ENCODE measurements around the gene USP49.
"Not testable (repeated sequence)": the region's sequence is repeated elsewhere in the genome, so short reads cannot be mapped to it uniquely, and the experiment has no call there.

Gene USP49

GRCh38 chr6:41871691-41872090 lies 23.5 kb downstream of the USP49 start:
- DNase-seq, result no peak

DNA sequence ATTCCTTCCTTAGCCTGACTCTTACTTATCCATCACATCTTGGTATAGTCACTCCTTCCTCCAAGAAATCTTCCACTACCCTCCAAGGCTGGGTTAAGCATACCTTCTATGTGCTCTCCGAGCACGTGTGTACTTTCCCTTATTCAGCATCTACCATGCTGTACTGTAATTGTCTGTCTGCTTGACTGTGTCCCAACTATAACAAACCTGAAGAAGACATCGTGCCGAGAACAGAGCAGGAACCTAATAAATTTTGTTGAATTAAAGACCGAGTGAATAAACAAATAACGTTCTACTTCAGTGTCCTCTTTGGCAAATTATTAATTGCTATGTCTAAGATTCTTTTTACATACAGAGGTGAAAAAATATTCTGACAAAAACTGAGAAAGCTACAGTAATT lies 35.8 kb downstream of the USP49 start:
- no peak for DNase-seq

- DNase-seq, result no peak
Observed at GRCh38 chr6:41858703-41859102, 36.5 kb downstream of the USP49 start.

- DNase-seq, result no peak
Observed at GRCh38 chr6:41850861-41851260, 44.3 kb downstream of the USP49 start.

DNA sequence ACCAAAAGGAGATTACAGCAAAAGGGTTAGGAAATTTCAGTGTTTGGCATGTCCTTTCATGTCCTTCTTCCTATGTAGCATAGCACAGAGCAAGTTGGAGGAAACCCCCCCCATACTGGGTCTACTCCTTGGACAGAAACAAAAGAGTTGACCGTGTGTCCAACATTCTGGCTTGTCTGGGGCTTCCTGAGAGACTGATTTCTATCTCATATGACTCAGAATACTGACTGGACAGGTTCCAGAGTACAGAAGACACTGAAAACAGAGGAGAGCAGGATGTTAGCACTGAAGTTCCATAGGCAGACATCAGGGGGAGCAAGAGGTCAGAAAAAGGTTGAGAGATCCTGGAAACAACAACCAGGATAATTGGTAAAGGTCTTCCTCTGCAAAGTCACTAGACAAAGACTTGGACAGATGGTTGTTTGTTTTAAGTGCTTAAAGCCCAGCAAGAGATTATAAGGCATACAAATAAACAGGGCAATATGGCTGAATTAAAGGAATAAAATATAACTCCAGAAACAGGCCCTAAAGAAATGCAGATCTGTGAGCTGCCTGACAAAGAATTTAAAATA lies 48.4 kb downstream of the USP49 start:
- DNase-seq, result peak; percentile 34

DNA sequence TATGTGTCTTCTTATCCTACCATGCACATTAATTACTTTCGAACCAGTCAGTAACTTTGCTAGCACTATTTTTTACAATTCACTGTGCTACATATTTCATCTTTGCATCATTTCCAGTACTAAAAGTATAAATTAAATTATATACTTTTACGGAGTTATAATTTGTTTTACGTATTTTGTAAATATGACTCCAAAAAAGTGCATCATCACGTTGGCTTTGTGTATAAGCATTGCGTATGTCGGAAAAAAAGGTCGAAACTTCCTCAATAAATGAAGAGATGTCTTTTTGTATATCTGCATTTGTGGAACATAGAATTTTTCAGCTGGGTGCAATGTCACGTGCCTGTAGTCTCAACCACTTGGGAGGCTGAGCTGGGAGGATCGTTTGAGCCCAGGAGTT lies 52.0 kb downstream of the USP49 start:
- DNase-seq, result no peak

GRCh38 chr6:41840326-41840725 lies 54.8 kb downstream of the USP49 start:
- no peak for DNase-seq

- DNase-seq, result no peak
Observed at GRCh38 chr6:41836660-41837052, 58.5 kb downstream of the USP49 start.

- DNase-seq, result no peak
Observed at GRCh38 chr6:41836022-41836659, 59.0 kb downstream of the USP49 start.

DNA sequence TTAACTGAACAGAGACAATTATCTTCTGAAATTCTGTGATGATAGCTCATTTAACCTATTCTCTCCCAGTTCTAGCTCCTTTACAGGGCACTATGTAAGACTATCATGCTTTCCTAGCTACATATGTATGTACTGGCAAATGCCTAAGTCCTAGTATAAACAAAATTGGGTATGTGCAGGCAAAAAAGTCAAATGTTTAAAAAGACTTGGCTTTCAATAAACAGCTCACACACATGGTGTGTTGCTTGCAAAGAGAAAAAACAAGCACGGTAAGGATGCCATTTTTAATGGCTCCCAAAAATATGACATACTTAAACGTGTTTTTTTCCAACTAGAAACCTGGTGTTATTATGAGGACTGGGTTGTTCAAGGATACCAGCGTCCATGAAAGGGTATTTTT lies 62.9 kb downstream of the USP49 start:
- no peak for DNase-seq

DNA sequence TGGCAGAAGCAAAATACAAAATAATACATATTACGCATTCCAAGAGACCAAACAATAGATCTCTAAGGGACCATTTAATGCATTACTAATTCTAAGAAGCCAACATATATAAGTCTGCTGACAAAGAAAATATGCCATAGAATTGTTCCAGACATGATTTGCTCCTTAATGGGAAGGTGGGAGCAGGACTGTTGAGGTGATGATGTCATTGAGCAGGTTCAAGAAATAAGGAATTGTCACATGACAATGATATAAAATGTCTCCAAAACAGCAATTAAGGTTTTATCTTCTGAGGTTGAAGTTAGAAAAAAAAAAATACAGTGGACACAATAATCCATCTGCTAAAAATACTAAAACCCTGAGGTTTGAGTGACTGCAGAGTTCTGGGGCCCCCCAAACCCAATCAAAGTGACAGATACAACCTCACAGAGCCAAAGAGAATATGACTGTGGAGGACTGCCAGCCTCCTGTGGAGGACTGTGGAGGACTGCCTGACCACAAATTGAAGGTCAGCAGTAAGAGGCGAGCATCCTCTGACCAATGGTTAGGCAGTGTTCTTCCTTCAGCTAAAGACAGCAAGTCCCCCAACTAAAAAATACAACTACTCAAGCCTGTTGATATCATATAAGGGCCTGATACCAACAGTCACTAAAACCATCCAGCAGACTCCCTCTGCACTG lies 68.7 kb downstream of the USP49 start:
- DNase-seq, result no peak

DNA sequence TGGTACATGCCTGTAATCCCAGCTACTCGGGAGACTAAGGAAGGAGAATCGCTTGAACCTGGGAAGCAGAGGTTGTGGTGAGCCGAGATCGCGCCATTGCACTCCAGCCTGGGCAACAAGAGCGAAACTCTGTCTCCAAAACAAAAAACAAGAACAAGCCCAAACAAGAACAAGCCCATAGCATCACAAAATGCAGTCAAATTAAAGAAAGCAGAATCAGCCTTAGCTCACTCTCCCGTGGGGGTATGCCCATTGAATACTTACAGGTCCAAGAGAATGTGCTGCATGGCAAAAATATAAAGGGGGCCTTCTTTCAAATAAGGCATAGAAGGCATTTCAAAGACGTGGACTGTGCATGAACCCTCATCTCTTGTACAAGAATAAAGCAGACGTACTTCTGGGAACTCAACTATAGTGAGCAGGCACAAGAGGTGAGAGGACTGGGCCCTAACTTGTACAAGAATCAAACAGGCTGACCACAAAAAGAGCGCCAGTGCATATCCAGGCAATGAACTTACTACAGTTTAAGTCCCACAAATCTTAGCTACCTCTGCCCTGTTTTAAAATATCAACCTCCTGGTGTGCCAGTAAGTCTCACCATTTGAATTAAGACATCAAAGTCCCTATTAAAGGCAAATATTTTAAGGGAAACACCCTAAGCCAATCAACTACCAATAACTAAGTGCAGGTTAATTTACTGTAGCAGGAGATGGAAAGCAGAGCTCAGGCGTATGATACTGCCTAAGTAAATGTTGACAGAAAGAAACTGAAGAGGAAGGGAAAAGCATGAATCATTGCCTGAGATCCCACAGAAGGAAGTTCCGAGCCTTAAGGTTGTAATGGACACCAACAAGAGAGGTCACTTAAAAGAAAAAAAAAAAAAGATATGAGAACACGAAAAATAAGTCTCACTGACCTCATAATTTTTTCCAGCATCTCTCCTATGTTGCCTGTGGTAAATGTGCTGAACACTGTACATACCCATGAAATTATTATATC lies 70.3 kb downstream of the USP49 start:
- DNase-seq, result no peak

DNA sequence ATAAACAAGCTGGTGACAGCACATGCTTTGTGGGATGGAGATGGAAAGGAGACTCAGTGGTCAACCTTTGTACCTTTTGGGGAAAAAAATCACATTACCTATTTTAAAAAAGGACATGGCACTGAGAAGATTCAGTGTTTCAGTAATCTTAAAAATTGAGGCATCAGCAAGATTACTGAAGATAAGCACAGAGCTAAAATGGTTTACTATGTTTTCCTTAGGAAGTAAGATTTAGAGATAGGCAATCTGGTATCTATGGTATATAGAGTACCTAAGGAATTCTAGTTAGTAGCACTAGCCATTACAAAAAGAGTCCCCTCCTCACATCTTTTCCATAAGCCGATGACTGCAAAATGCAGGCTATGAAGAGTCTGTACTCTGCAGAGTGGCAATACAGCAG lies 72.0 kb downstream of the USP49 start:
- DNase-seq, result no peak

GRCh38 chr6:41822021-41822420 lies 73.2 kb downstream of the USP49 start:
- no peak for DNase-seq

DNA sequence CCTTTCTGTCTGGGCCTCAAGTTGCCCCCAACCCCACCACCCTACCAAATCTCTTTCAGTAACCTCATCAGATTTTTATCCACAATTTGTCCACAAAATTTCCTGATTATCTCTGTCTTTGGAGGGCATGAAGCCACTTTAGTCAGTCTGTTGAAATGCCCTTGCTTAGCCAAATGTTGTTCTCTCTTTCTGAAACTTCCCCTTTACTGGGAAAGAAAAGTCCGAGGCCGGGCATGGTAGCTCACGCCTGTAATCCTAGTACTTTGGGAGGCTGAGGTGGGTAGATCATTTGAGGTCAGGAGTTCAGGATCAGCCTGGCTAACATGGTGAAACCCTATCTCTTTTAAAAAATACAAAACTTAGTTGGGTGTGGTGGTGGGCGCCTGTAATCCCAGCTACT lies 73.9 kb downstream of the USP49 start:
- no peak for DNase-seq

GRCh38 chr6:41818271-41819054 lies 76.7 kb downstream of the USP49 start:
- DNase-seq, result no peak

DNA sequence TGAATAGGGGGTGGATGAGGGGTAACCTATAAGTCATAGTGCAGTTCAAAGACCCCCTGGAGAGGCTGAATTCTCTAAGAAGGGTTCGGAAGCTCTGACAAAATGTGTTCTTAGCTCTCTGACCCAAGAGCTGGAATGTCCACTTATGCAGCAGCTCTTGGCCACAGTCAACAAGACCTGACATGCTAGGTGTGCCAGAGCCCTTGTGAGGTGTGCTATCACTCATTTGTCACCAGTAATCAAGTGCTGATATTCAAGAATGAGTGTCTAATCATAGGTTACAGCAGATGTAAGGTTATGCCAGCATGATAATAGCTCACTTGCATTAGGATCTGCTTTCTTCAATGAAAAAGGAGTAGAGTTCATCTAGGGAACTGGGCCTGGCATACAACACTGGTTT lies 79.6 kb downstream of the USP49 start:
- no peak for DNase-seq

GRCh38 chr6:41814629-41815028 lies 80.5 kb downstream of the USP49 start:
- DNase-seq, result no peak

DNA sequence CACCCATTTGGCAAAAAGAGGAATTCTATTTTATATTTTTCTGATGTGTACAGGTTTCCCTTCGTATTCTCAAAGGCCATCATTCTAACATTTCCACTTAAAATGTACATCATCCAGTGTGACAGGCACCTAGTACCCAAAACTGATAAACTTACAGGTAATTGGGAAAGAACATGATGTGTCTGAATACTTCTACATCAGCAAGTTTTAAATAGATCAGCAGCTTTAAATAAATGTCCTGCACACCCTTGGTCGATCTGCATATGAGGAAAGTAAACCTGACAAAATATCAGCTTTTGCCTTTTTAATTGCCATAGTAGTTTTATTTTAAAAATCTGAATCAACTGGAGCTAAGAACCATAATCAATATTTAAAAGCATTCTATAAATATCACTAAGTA lies 81.2 kb downstream of the USP49 start:
- DNase-seq, result no peak

GRCh38 chr6:41813469-41813868 lies 81.7 kb downstream of the USP49 start:
- DNase-seq, result no peak

GRCh38 chr6:41811946-41812345 lies 83.2 kb downstream of the USP49 start:
- DNase-seq, result not testable (repeated sequence)

- no peak for DNase-seq
Observed at GRCh38 chr6:41811095-41811494, 84.1 kb downstream of the USP49 start.
